Coronary artery (tissue), 2 donors: ENCODE results near the gene ATP8B1.
"Not testable (repeated sequence)": the region's sequence is repeated elsewhere in the genome, so short reads cannot be mapped to it uniquely, and the experiment has no call there.

Experiments used
- DNase-seq: peaks from one replicate; pipeline ENCODE4 v3.0.0-alpha.2; 2017; ENCODE audit warnings: low spot score
- H3K27ac ChIP-seq, 2 donors: fragments of 200-600 bp; sonication (generic); one replicate each; pipeline ENCODE4 v1.5.1; 2016 to 2019
- H3K4me3 ChIP-seq: fragments of 200-600 bp; sonication (generic); 2 replicates; pipeline ENCODE4 v1.5.1; 2016; ENCODE audit warnings: mild to moderate bottlenecking, moderate library complexity
- CTCF ChIP-seq: fragments of 200-600 bp; sonication (generic); IDR thresholded peaks from one replicate; pipeline ENCODE4 v1.5.1; 2019; ENCODE audit warnings: antibody characterized with exemption

The ATP8B1 gene

GRCh38 chr18:57832730-57833129 lies 29.6 kb upstream of the ATP8B1 start:
- no peak for TF ChIP-seq CTCF
- Histone ChIP-seq H3K27ac (no peak overlapping the region), H3K4me3 (no peak overlapping the region)
- no peak for DNase-seq

GRCh38 chr18:57831597-57832377 lies 28.7 kb upstream of the ATP8B1 start:
- DNase-seq, result no peak
- H3K4me3 ChIP-seq, result no peak overlapping the region
- no peak for TF ChIP-seq CTCF
- H3K27ac ChIP-seq, result no peak overlapping the region

- no peak for DNase-seq
- TF ChIP-seq CTCF, result no peak
- H3K27ac ChIP-seq, result no peak overlapping the region
- H3K4me3 ChIP-seq, result no peak overlapping the region
These were observed 24.5 kb upstream of the ATP8B1 start for GRCh38 chr18:57827646-57828045.

GRCh38 chr18:57826252-57826651 lies 23.1 kb upstream of the ATP8B1 start:
- DNase-seq, result no peak
- Histone ChIP-seq H3K27ac (no peak overlapping the region), H3K4me3 (no peak overlapping the region)
- TF ChIP-seq CTCF, result no peak

GRCh38 chr18:57820583-57820982 lies 17.5 kb upstream of the ATP8B1 start:
- H3K4me3 ChIP-seq, H3K27ac ChIP-seq, DNase-seq: not testable (repeated sequence)

- peak overlapping the region; percentile 3 for H3K4me3 ChIP-seq
- no peak for DNase-seq
- peak overlapping the region in 1 of 2 donors; percentile 14 for H3K27ac ChIP-seq
- TF ChIP-seq CTCF, result no peak
These were observed 16.8 kb upstream of the ATP8B1 start for GRCh38 chr18:57819671-57820460.

GRCh38 chr18:57819119-57819518 lies 16.0 kb upstream of the ATP8B1 start:
- Histone ChIP-seq H3K4me3 (no peak overlapping the region), H3K27ac (no peak overlapping the region)
- no peak for TF ChIP-seq CTCF
- DNase-seq, result no peak
